K562 (cell line): Measurements from ENCODE around the gene NDUFAF3. TPM values are rescaled to one million over a fixed set of nuclear protein-coding genes. Genes with fewer than 3 reads are reported as not detected.

Experiments
- ATAC-seq: fragments of 200-7000 bp; cut with Tn5 transposase; 3 replicates; pipeline ENCODE4 v1.9.1; 2020; ENCODE audit warnings: moderate library complexity
- BruUV-seq: library from RNA; stranded (reverse); fragments of 400-500 nt; replicated peaks from 2 replicates; lab custom pipeline; 2021; lab: Mats Ljungman, UMichigan
- CTCF ChIA-PET: fragments of 300-600 bp; formaldehyde crosslinking; extraction: SDS; loops from one replicate; lab custom pipeline; 2021; ENCODE audit warnings: low intra/inter-chr PET ratio; lab: Yijun Ruan, JAX
- POLR2A ChIA-PET: fragments of 300-600, 350-650 bp; sonication (Branson Sonifier 250); formaldehyde crosslinking; extraction: SDS; loops from one replicate; lab custom pipeline; 2021; ENCODE audit warnings: antibody characterized with exemption, inconsistent platforms; lab: Yijun Ruan, JAX
- DNase-seq, 4 experiments: peaks; one replicate each; pipeline versions ENCODE4 v3.0.0 to v3.0.0-alpha.2; 2011 to 2018; ENCODE audit warnings: low spot score in 3 of 4, mixed read lengths in 3 of 4; ENCODE audit errors: extremely low read depth in 1 of 4
- FAIRE-seq: peaks from 2 replicates; lab custom pipeline; 2011; peaks lifted over from hg19 to GRCh38; lab: Jason Lieb, UNC
- H2AFZ ChIP-seq: 2 replicates; pipeline ENCODE4 v1.6.0; 2011; ENCODE audit warnings: low read depth, low read length, control low read depth, inconsistent platforms
- H3K27ac ChIP-seq: fragments of 200-600 bp; 3 replicates; pipeline ENCODE4 v1.8.0; 2011; ENCODE audit warnings: low read depth, mild to moderate bottlenecking, control low read depth, inconsistent platforms, low read length, moderate library complexity, mixed read lengths; ENCODE audit errors: extremely low read depth
- H3K27me3 ChIP-seq, 2 experiments: fragments of 300-600 bp in 1 of 2; 2 replicates in 1 of 2; 3 replicates in 1 of 2; pipeline versions ENCODE4 v1.6.0 to v1.8.0; 2011; ENCODE audit warnings: inconsistent platforms in 2 of 2, low read length in 2 of 2, mild to moderate bottlenecking in 1 of 2, mixed read lengths in 1 of 2, moderate library complexity in 1 of 2; ENCODE audit not compliant: control insufficient read depth in 2 of 2, insufficient read depth in 2 of 2
- H3K36me3 ChIP-seq: fragments of 300-600 bp; 3 replicates; pipeline ENCODE4 v1.8.0; 2011; ENCODE audit warnings: mild to moderate bottlenecking, low read length, inconsistent platforms; ENCODE audit not compliant: control insufficient read depth, insufficient read depth
- H3K4me1 ChIP-seq, 2 experiments: fragments of 200-600 bp in 1 of 2; replicated peaks in 1 of 2; 2 replicates in 1 of 2; 3 replicates in 1 of 2; pipeline versions ENCODE4 v1.5.1 to v1.8.0; 2011; ENCODE audit warnings: inconsistent platforms in 2 of 2, low read length in 2 of 2, mild to moderate bottlenecking in 1 of 2, mixed read lengths in 1 of 2, moderate library complexity in 1 of 2; ENCODE audit not compliant: control insufficient read depth in 2 of 2, insufficient read depth in 2 of 2
- H3K4me2 ChIP-seq: 2 replicates; pipeline ENCODE4 v1.6.1; 2011; ENCODE audit warnings: low read length, control low read depth, inconsistent platforms, mixed read lengths; ENCODE audit not compliant: insufficient read depth
- H3K4me3 ChIP-seq: fragments of 200-600 bp; sonication (generic), shearing (Covaris generic); 2 replicates; pipeline ENCODE4 v1.5.1; 2016; ENCODE audit warnings: control low read depth, inconsistent platforms
- H3K79me2 ChIP-seq: fragments of 200-600 bp; 3 replicates; pipeline ENCODE4 v1.8.0; 2011; ENCODE audit warnings: low read length, inconsistent platforms; ENCODE audit not compliant: control insufficient read depth, insufficient read depth
- H3K9ac ChIP-seq, 2 experiments: 2 replicates each; pipeline versions ENCODE4 v1.6.0 to v1.6.1; 2011; ENCODE audit warnings: low read depth in 2 of 2, low read length in 2 of 2, control low read depth in 1 of 2, inconsistent platforms in 1 of 2, mild to moderate bottlenecking in 1 of 2, mixed read lengths in 1 of 2; ENCODE audit not compliant: insufficient read depth in 1 of 2
- H3K9me1 ChIP-seq: one replicate; pipeline ENCODE4 v1.6.0; 2011; ENCODE audit warnings: inconsistent platforms, mild to moderate bottlenecking, low read length, moderate library complexity; ENCODE audit not compliant: control insufficient read depth, insufficient read depth
- H3K9me3 ChIP-seq: replicated peaks from 2 replicates; pipeline ENCODE4 v1.5.1; 2011; ENCODE audit warnings: low read depth, low read length, inconsistent platforms; ENCODE audit not compliant: control insufficient read depth, insufficient read depth
- H4K20me1 ChIP-seq: replicated peaks from 2 replicates; pipeline ENCODE4 v1.6.1; 2011; ENCODE audit warnings: low read length, inconsistent platforms, mixed read lengths; ENCODE audit not compliant: control insufficient read depth, insufficient read depth
- CHD2 ChIP-seq: IDR thresholded peaks from 2 replicates; pipeline ENCODE4 v1.6.1; 2011; ENCODE audit warnings: low read depth, low read length
- CREM ChIP-seq: IDR thresholded peaks from 2 replicates; pipeline ENCODE4 v1.6.1; 2014; ENCODE audit warnings: antibody characterized with exemption, low read depth
- GTF2A2 ChIP-seq: IDR thresholded peaks from 2 replicates; pipeline ENCODE4 v1.6.1; 2016; ENCODE audit warnings: mild to moderate bottlenecking, missing genetic modification characterization, missing compliant biosample characterization
- MYNN ChIP-seq, 2 experiments: sonication (generic); formaldehyde crosslinking in 1 of 2; IDR thresholded peaks; 2 replicates each; pipeline versions ENCODE4 v1.5.0 to v1.6.1; 2016 to 2020; ENCODE audit warnings: antibody characterized with exemption in 1 of 2, missing genetic modification reagents in 1 of 2
- NCOA4 ChIP-seq: fragments of 450-650 bp; IDR thresholded peaks from 2 replicates; pipeline ENCODE4 v1.6.1; 2018; ENCODE audit warnings: mild to moderate bottlenecking; ENCODE audit not compliant: partially characterized antibody
- POLR2G ChIP-seq: fragments of 200-400 bp; formaldehyde crosslinking; IDR thresholded peaks from 2 replicates; pipeline ENCODE4 v1.6.1; 2017; ENCODE audit warnings: low read depth, mild to moderate bottlenecking, antibody characterized with exemption, low read length, moderate library complexity
- RAD21 ChIP-seq, 2 experiments: fragments of 250-450 bp in 1 of 2; fragments of 450-650 bp in 1 of 2; sonication (Bioruptor Pico) in 1 of 2; formaldehyde crosslinking in 1 of 2; IDR thresholded peaks in 1 of 2; conservative IDR thresholded peaks in 1 of 2; 2 replicates each; pipeline versions ENCODE4 v1.4.0 to v1.8.0; 2020 to 2022; ENCODE audit warnings: mild to moderate bottlenecking in 2 of 2, moderate library complexity in 1 of 2
- SMC3 ChIP-seq: conservative IDR thresholded peaks from 2 replicates; pipeline ENCODE4 v1.6.1; 2011; ENCODE audit warnings: low read depth, low read length, improper control_type of control experiment; ENCODE audit not compliant: insufficient read depth
- SOX6 ChIP-seq: fragments of 450-650 bp; IDR thresholded peaks from 2 replicates; pipeline ENCODE4 v1.6.1; 2014; ENCODE audit warnings: mild to moderate bottlenecking
- TEAD1 ChIP-seq, 2 experiments: fragments of 450-650 bp in 1 of 2; sonication (generic) in 1 of 2; formaldehyde crosslinking; IDR thresholded peaks; 2 replicates each; pipeline versions ENCODE4 v1.4.0 to v1.8.0; 2020 to 2022; ENCODE audit warnings: mild to moderate bottlenecking in 2 of 2, missing genetic modification reagents in 1 of 2
- WGBS: fragments of 100-300 bp; shearing (Covaris generic); methylation state at CpG from one replicate; pipeline ENCODE4 v1.1.6; 2016; ENCODE audit warnings: low coverage, mixed read lengths; ENCODE audit not compliant: insufficient coverage; ENCODE audit errors: missing lambda C conversion rate; 5-methylcytosine and 5-hydroxymethylcytosine counted together
- in situ Hi-C: fragments of 300-500 bp; cut with MboI; formaldehyde crosslinking; loops from 4 replicates; pipeline ENCODE4 v1.15.0; 2018; ENCODE audit warnings: inconsistent platforms, mixed read lengths
- intact Hi-C: fragments of 100-400 bp; cut with micrococcal nuclease; formaldehyde crosslinking; loops from 2 replicates; pipeline ENCODE4 v1.14.2; 2022
- polyA plus RNA-seq, 8 experiments: library from polyadenylated mRNA; depleted of rRNA in 4 of 8; stranded (reverse) in 5 of 8; unstranded in 3 of 8; fragments of >200 nt; fragmentation: Nextera tagmentation in 2 of 8; fragmentation: Illumina TruSeq in 1 of 8; extraction: Ambion mirVana in 2 of 8; extraction: Trizol in 1 of 8; gene quantifications; 2 replicates each; pipeline versions ENCODE4 v1.2.1 to v1.2.3, GENCODE V29; 2011 to 2014; ENCODE audit warnings: inconsistent platforms in 1 of 8, missing spikeins in 1 of 8
- total RNA-seq, 7 experiments: library from RNA; depleted of rRNA in 6 of 7; stranded (reverse); fragments of >200 nt in 6 of 7; fragmentation: Illumina TruSeq in 2 of 7; extraction: Trizol in 2 of 7; gene quantifications; 2 replicates each; pipeline versions ENCODE4 v1.2.1 to v1.2.3, GENCODE V29; 2011 to 2021; ENCODE audit warnings: low replicate concordance in 1 of 7
- TF ChIP-seq, protein P1 (sequence below): sonication (generic); formaldehyde crosslinking; IDR thresholded peaks from 2 replicates; pipeline ENCODE4 v1.8.0; 2022; ENCODE audit warnings: missing genetic modification reagents, mild to moderate bottlenecking, moderate library complexity, borderline replicate concordance
- TF ChIP-seq, protein P2 (sequence below), 3 experiments: IDR thresholded peaks in 2 of 3; conservative IDR thresholded peaks in 1 of 3; 2 replicates each; pipeline ENCODE4 v1.5.1; 2011 to 2012; ENCODE audit warnings: low read length in 3 of 3, mild to moderate bottlenecking in 3 of 3, control low read depth in 2 of 3, improper control_type of control experiment in 1 of 3, inconsistent platforms in 1 of 3, low read depth in 1 of 3, mixed read lengths in 1 of 3, moderate library complexity in 1 of 3; ENCODE audit not compliant: insufficient read depth in 2 of 3
- TF ChIP-seq, protein P3 (sequence below), 3 experiments: fragments of 200-800 bp in 1 of 3; sonication (Bioruptor generic) in 1 of 3; sonication (generic) in 1 of 3; formaldehyde crosslinking in 1 of 3; IDR thresholded peaks; 2 replicates each; pipeline versions ENCODE4 v1.6.1 to v1.8.0; 2016 to 2022; ENCODE audit warnings: mild to moderate bottlenecking in 2 of 3, missing compliant biosample characterization in 2 of 3, missing genetic modification characterization in 2 of 3, missing genetic modification reagents in 1 of 3

The NDUFAF3 gene
- total and polyA plus RNA-seq, 9 of the 15 experiments (the other 6 are each of a cell fraction or from before 2014, with no cell fraction given): 17.0 to 127 (median 36.3) TPM

DNA sequence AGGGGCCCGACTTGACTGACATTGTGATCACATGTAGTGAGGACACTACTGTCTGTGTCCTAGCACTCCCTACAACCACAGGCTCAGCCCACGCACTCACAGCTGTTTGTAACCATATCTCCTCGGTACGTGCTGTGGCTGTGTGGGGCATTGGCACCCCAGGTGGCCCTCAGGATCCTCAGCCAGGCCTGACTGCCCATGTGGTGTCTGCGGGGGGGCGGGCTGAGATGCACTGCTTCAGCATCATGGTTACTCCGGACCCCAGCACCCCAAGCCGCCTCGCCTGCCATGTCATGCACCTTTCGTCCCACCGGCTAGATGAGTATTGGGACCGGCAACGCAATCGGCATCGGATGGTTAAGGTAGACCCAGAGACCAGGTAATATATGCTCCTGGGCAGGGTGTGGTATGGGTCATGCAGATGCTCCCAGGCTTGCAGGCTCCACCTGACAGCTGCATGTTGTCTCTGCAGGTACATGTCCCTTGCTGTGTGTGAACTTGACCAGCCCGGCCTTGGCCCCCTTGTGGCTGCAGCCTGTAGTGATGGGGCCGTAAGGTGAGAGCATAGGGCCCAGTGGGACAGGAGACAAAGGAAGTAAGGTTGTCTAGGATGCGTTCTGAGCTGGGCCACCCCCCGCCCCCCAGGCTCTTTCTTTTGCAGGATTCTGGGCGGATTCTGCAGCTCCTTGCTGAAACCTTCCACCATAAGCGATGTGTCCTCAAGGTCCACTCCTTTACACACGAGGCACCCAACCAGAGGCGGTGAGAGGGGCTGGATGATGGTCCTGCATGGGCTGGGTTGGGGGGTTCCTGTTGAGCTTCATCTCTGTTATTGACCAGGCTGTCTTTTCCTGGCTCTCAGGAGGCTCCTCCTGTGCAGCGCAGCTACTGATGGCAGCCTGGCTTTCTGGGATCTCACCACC is 7.9 kb upstream of the NDUFAF3 start:
- BruUV-seq: no TSS peak
- 85% methylated on average over 19 of the region's 24 CpGs for WGBS
- Histone ChIP-seq H4K20me1 (peaks cover 20% of the 10 kb centered on the region; the same call in 1 of the 2 replicates), H3K27ac (no peak overlapping the region), H3K9ac (peak overlapping the region in 1 of 2 experiments; percentile 28; a peak in 1 of 4 replicates), H3K4me1 (peaks cover 8 to 34% of the 10 kb centered on the region in 2 experiments; a peak in 4 of 5 replicates), H3K27me3 (no peaks in the 10 kb centered on the region), H3K4me3 (no peak overlapping the region), H3K36me3 (peaks cover 55% of the 10 kb centered on the region; the same call in 2 of the 3 replicates), H3K9me1 (peaks cover 8% of the 10 kb centered on the region), H3K4me2 (no peak overlapping the region), H3K79me2 (peaks cover 46% of the 10 kb centered on the region), H2AFZ (no peak overlapping the region), H3K9me3 (no peaks in the 10 kb centered on the region)
- ChIA-PET CTCF (interaction anchor here (0.5 kb wide), 1 partner anchor 658 kb away, joined by 7 read pairs; no protein-coding TSS in a partner anchor), POLR2A (interaction anchor here (0.5 to 1.1 kb wide), 5 partner anchors 8 to 78 kb away, joined by 3 to 7 read pairs (median 4); partner anchors contain the start of genes IMPDH2 and NDUFAF3)
- FAIRE-seq: peak; percentile 66
- DNase-seq: peak in 3 of 4 experiments; percentile 20 to 68 (median 47)
- intact Hi-C loops (loop anchor here (2.0 kb wide), 1 partner anchor 25 kb away; no protein-coding TSS in a partner anchor), in situ Hi-C loops (no loop called here)
- peak; percentile 61 for ATAC-seq
- TF ChIP-seq TEAD1 (CRISPR knock-in tag; IDR thresholded peaks at IDR 0.05): no peak
- 0 out of 2 replicates have a peak, but pooled peaks have one; percentile 13 for TF ChIP-seq CHD2
- TF ChIP-seq, protein P1, sequence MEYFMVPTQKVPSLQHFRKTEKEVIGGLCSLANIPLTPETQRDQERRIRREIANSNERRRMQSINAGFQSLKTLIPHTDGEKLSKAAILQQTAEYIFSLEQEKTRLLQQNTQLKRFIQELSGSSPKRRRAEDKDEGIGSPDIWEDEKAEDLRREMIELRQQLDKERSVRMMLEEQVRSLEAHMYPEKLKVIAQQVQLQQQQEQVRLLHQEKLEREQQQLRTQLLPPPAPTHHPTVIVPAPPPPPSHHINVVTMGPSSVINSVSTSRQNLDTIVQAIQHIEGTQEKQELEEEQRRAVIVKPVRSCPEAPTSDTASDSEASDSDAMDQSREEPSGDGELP: peak; percentile 83
- TF ChIP-seq SOX6: no peak
- no peak for TF ChIP-seq GTF2A2 (tag)
- peak; percentile 68 for TF ChIP-seq SMC3
- TF ChIP-seq, protein P2, sequence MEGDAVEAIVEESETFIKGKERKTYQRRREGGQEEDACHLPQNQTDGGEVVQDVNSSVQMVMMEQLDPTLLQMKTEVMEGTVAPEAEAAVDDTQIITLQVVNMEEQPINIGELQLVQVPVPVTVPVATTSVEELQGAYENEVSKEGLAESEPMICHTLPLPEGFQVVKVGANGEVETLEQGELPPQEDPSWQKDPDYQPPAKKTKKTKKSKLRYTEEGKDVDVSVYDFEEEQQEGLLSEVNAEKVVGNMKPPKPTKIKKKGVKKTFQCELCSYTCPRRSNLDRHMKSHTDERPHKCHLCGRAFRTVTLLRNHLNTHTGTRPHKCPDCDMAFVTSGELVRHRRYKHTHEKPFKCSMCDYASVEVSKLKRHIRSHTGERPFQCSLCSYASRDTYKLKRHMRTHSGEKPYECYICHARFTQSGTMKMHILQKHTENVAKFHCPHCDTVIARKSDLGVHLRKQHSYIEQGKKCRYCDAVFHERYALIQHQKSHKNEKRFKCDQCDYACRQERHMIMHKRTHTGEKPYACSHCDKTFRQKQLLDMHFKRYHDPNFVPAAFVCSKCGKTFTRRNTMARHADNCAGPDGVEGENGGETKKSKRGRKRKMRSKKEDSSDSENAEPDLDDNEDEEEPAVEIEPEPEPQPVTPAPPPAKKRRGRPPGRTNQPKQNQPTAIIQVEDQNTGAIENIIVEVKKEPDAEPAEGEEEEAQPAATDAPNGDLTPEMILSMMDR (IDR thresholded peaks at IDR 0.05 in 2 of 3, conservative IDR thresholded peaks at IDR 0.05 in 1 of 3; ENCODE audit: insufficient read depth in 2 of 3, low read depth in 1 of 3, low read length in 3 of 3): peak; percentile 61 to 71 (median 71)
- 0 out of 2 replicates have a peak, but pooled peaks have one; percentile 29 for TF ChIP-seq CREM
- peak in 1 of 2 experiments; percentile 51; a peak in 2 of 4 replicates for TF ChIP-seq RAD21 (CRISPR knock-in tag; conservative IDR thresholded peaks at IDR 0.05 in 1 of 2, IDR thresholded peaks at IDR 0.05 in 1 of 2)
- TF ChIP-seq, protein P3, sequence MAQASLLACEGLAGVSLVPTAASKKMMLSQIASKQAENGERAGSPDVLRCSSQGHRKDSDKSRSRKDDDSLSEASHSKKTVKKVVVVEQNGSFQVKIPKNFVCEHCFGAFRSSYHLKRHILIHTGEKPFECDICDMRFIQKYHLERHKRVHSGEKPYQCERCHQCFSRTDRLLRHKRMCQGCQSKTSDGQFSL (CRISPR knock-in tag; IDR thresholded peaks at IDR 0.05): 0 out of 2 replicates have a peak, but pooled peaks have one; percentile 30
- TF ChIP-seq, protein P3 (tag; IDR thresholded peaks at IDR 0.05): no peak
- no peak for TF ChIP-seq NCOA4
- 0 out of 2 replicates have a peak, but pooled peaks have one; percentile 41 for TF ChIP-seq MYNN (IDR thresholded peaks at IDR 0.05)
- no peak for TF ChIP-seq MYNN (CRISPR knock-in tag; IDR thresholded peaks at IDR 0.05)
- peak; percentile 60 for TF ChIP-seq POLR2G
